GM12878 (cell line): Measurements from ENCODE around the gene DCUN1D5. TPM values are rescaled to one million over a fixed set of nuclear protein-coding genes. Genes with fewer than 3 reads are reported as not detected.

Source experiments
- ATAC-seq: fragments of 200-7000 bp; cut with Tn5 transposase; 3 replicates; pipeline ENCODE4 v1.9.1; 2020; ENCODE audit warnings: mild to moderate bottlenecking, moderate library complexity
- BruUV-seq: library from RNA; stranded (reverse); fragments of 400-500 nt; replicated peaks from 2 replicates; lab custom pipeline; 2021; lab: Mats Ljungman, UMichigan
- CTCF ChIA-PET: fragments of 300-600 bp; sonication (Branson Sonifier 250); formaldehyde crosslinking; extraction: SDS; loops from one replicate; lab custom pipeline; 2021; ENCODE audit warnings: inconsistent platforms; lab: Yijun Ruan, JAX
- POLR2A ChIA-PET: fragments of 350-600 bp; formaldehyde crosslinking; extraction: SDS; loops from one replicate; lab custom pipeline; 2021; ENCODE audit warnings: inconsistent platforms; lab: Charles Lee
- RAD21 ChIA-PET: fragments of 300-600 bp; sonication (Branson Sonifier 250); formaldehyde crosslinking; loops from one replicate; lab custom pipeline; 2023; ENCODE audit warnings: antibody characterized with exemption; ENCODE audit not compliant: unreplicated experiment; lab: Charles Lee
- SMC1A ChIA-PET: fragments of 300-600 bp; sonication (Branson Sonifier 250); formaldehyde crosslinking; loops from one replicate; lab custom pipeline; 2023; ENCODE audit not compliant: unreplicated experiment, uncharacterized antibody; lab: Charles Lee
- DNase-seq: peaks from one replicate; pipeline ENCODE4 v3.0.0-alpha.2; 2011; ENCODE audit warnings: low read depth, low spot score
- FAIRE-seq: peaks from 3 replicates; lab custom pipeline; 2011; peaks lifted over from hg19 to GRCh38; lab: Jason Lieb, UNC
- H2AFZ ChIP-seq: 2 replicates; pipeline ENCODE4 v1.6.0; 2011; ENCODE audit warnings: low read depth, low read length, control low read depth; ENCODE audit not compliant: control insufficient read depth
- H3K27ac ChIP-seq: 2 replicates; pipeline ENCODE4 v1.5.1; 2011; ENCODE audit warnings: control low read depth; ENCODE audit not compliant: control insufficient read depth, insufficient read depth
- H3K27me3 ChIP-seq, 2 experiments: replicated peaks in 1 of 2; 2 replicates each; pipeline versions ENCODE4 v1.6.0 to v1.6.1; 2011; ENCODE audit warnings: low read length in 1 of 2; ENCODE audit not compliant: control insufficient read depth in 2 of 2, insufficient read depth in 2 of 2
- H3K36me3 ChIP-seq, 2 experiments: 2 replicates each; pipeline ENCODE4 v1.5.1; 2011; ENCODE audit warnings: low read length in 1 of 2; ENCODE audit not compliant: control insufficient read depth in 2 of 2, insufficient read depth in 2 of 2
- H3K4me1 ChIP-seq: 2 replicates; pipeline ENCODE4 v1.6.1; 2011; ENCODE audit warnings: mild to moderate bottlenecking, low read length, moderate library complexity, mixed read lengths; ENCODE audit not compliant: control insufficient read depth, insufficient read depth
- H3K4me2 ChIP-seq: 2 replicates; pipeline ENCODE4 v1.6.0; 2011; ENCODE audit warnings: control low read depth; ENCODE audit not compliant: control insufficient read depth, insufficient read depth
- H3K4me3 ChIP-seq: fragments of 200-600 bp; sonication (generic); 2 replicates; pipeline ENCODE4 v1.5.1; 2016
- H3K79me2 ChIP-seq: 2 replicates; pipeline ENCODE4 v1.6.0; 2011; ENCODE audit warnings: low read length; ENCODE audit not compliant: control insufficient read depth, insufficient read depth
- H3K9ac ChIP-seq: 2 replicates; pipeline ENCODE4 v1.8.0; 2011; ENCODE audit warnings: low read length, control low read depth, mixed read lengths; ENCODE audit not compliant: control insufficient read depth, insufficient read depth
- H3K9me3 ChIP-seq: replicated peaks from 3 replicates; pipeline ENCODE4 v1.5.1; 2011; ENCODE audit warnings: mild to moderate bottlenecking, low read length; ENCODE audit not compliant: control insufficient read depth, insufficient read depth
- H4K20me1 ChIP-seq: 2 replicates; pipeline ENCODE4 v1.6.0; 2011; ENCODE audit not compliant: control insufficient read depth, insufficient read depth
- BCL3 ChIP-seq: IDR thresholded peaks from 2 replicates; pipeline ENCODE4 v1.6.1; 2011; ENCODE audit warnings: borderline replicate concordance, low read depth, mild to moderate bottlenecking, moderate library complexity, low read length; ENCODE audit not compliant: insufficient read depth, poor library complexity, severe bottlenecking
- BMI1 ChIP-seq: fragments of 450-650 bp; IDR thresholded peaks from 2 replicates; pipeline ENCODE4 v1.6.1; 2016; ENCODE audit warnings: mild to moderate bottlenecking, moderate library complexity, borderline replicate concordance
- CEBPZ ChIP-seq: fragments of 150-350 bp; IDR thresholded peaks from 2 replicates; pipeline ENCODE4 v1.6.1; 2016; ENCODE audit warnings: low read depth, low read length
- ETV6 ChIP-seq, 2 experiments: fragments of 450-650 bp in 1 of 2; IDR thresholded peaks in 1 of 2; conservative IDR thresholded peaks in 1 of 2; 2 replicates each; pipeline ENCODE4 v1.6.1; 2014; ENCODE audit warnings: antibody characterized with exemption in 1 of 2, borderline replicate concordance in 1 of 2, low read depth in 1 of 2, mild to moderate bottlenecking in 1 of 2, moderate library complexity in 1 of 2
- EZH2 ChIP-seq: IDR thresholded peaks from 2 replicates; pipeline ENCODE4 v1.6.1; 2012; ENCODE audit warnings: low read depth, mild to moderate bottlenecking, control low read depth, inconsistent platforms, low read length, borderline replicate concordance; ENCODE audit not compliant: control insufficient read depth
- LARP7 ChIP-seq: fragments of 450-650 bp; IDR thresholded peaks from 2 replicates; pipeline ENCODE4 v1.6.1; 2017; ENCODE audit warnings: mild to moderate bottlenecking
- MEF2B ChIP-seq: fragments of 450-650 bp; IDR thresholded peaks from 2 replicates; pipeline ENCODE4 v1.6.1; 2018; ENCODE audit warnings: mild to moderate bottlenecking, moderate library complexity; ENCODE audit not compliant: partially characterized antibody, poor library complexity, severe bottlenecking
- MTA3 ChIP-seq: IDR thresholded peaks from 2 replicates; pipeline ENCODE4 v1.6.1; 2012; ENCODE audit warnings: low read length, inconsistent platforms, borderline replicate concordance
- MYC ChIP-seq: IDR thresholded peaks from 2 replicates; pipeline ENCODE4 v1.6.1; 2011; ENCODE audit warnings: mild to moderate bottlenecking, low read length, moderate library complexity, inconsistent platforms; ENCODE audit not compliant: insufficient read depth, insufficient replicate concordance, insufficient read length, severe bottlenecking
- NR2C1 ChIP-seq: fragments of 450-650 bp; IDR thresholded peaks from 2 replicates; pipeline ENCODE4 v1.6.1; 2017; ENCODE audit warnings: antibody characterized with exemption, mild to moderate bottlenecking, moderate library complexity
- NR2C2 ChIP-seq: IDR thresholded peaks from 2 replicates; pipeline ENCODE4 v1.6.1; 2011; ENCODE audit warnings: borderline replicate concordance, low read depth; ENCODE audit not compliant: control insufficient read depth, insufficient read length
- SKIL ChIP-seq: fragments of 450-650 bp; IDR thresholded peaks from 2 replicates; pipeline ENCODE4 v1.6.1; 2017; ENCODE audit warnings: mild to moderate bottlenecking, low read depth, inconsistent platforms; ENCODE audit not compliant: poor library complexity, severe bottlenecking
- SMARCA5 ChIP-seq: fragments of 450-650 bp; IDR thresholded peaks from 2 replicates; pipeline ENCODE4 v1.6.1; 2017; ENCODE audit warnings: mild to moderate bottlenecking
- SMC3 ChIP-seq: IDR thresholded peaks from 2 replicates; pipeline ENCODE4 v1.6.1; 2011; ENCODE audit warnings: low read length, improper control_type of control experiment, borderline replicate concordance
- TARDBP ChIP-seq: IDR thresholded peaks from 2 replicates; pipeline ENCODE4 v1.6.1; 2016; ENCODE audit warnings: borderline replicate concordance
- WGBS: methylation state at CpG from one replicate; pipeline ENCODE4 v1.1.6; 2016; ENCODE audit warnings: low lambda C conversion rate; ENCODE audit not compliant: insufficient replicate concordance, insufficient coverage; ENCODE audit errors: missing lambda C conversion rate; 5-methylcytosine and 5-hydroxymethylcytosine counted together
- in situ Hi-C: fragments of 300-500 bp; cut with MboI; formaldehyde crosslinking; loops from 9 replicates; pipeline ENCODE4 v1.14.3; 2018; ENCODE audit warnings: mixed read lengths
- intact Hi-C: fragments of 100-400 bp; cut with micrococcal nuclease; formaldehyde crosslinking; loops from one replicate; pipeline ENCODE4 v1.14.2; 2022; ENCODE audit not compliant: unreplicated experiment
- polyA plus RNA-seq, 11 experiments: library from polyadenylated mRNA; depleted of rRNA in 4 of 11; unstranded in 6 of 11; stranded (reverse) in 5 of 11; fragments of >200 nt; fragmentation: Nextera tagmentation in 4 of 11; fragmentation: Illumina TruSeq in 1 of 11; extraction: Ambion mirVana in 4 of 11; extraction: Trizol in 1 of 11; gene quantifications; 1 replicate in 1 of 11; 2 replicates in 10 of 11; pipeline versions ENCODE4 v1.2.1 to v1.2.3, GENCODE V29; 2011 to 2016; ENCODE audit warnings: inconsistent platforms in 2 of 11, missing spikeins in 2 of 11, low read depth in 1 of 11
- total RNA-seq, 4 experiments: library from RNA; depleted of rRNA in 3 of 4; stranded (reverse); fragments of >200 nt in 3 of 4; fragmentation: Illumina TruSeq in 1 of 4; extraction: Trizol in 1 of 4; gene quantifications; 2 replicates each; pipeline versions ENCODE4 v1.2.1 to v1.2.3, GENCODE V29; 2013 to 2021

DCUN1D5 gene
- total and polyA plus RNA-seq, 10 of the 15 experiments (the other 5 are each of a cell fraction or from before 2014, with no cell fraction given), result 20.4 to 87.0 (median 60.6) TPM

GRCh38 chr11:103024086-103024485 lies 67.9 kb downstream of the DCUN1D5 start (continued):
- TF ChIP-seq CEBPZ (no peak), MTA3 (no peak), LARP7 (no peak)
- TF ChIP-seq, all 136 proteins: peak for 0

GRCh38 chr11:103016031-103016430 lies 75.9 kb downstream of the DCUN1D5 start:
- no TSS peak for BruUV-seq
- TF ChIP-seq SKIL, result no peak
- no peak for TF ChIP-seq EZH2
- no peak for TF ChIP-seq SMC3
- no peak for TF ChIP-seq NR2C2
- TF ChIP-seq TARDBP, result no peak
- no peak for TF ChIP-seq SMARCA5
- TF ChIP-seq MEF2B, result no peak
- TF ChIP-seq MYC, result no peak
- TF ChIP-seq BMI1, result no peak
- no peak for TF ChIP-seq BCL3
- TF ChIP-seq NR2C1, result no peak
- no peak for TF ChIP-seq ETV6 (conservative IDR thresholded peaks at IDR 0.05 in 1 of 2, IDR thresholded peaks at IDR 0.05 in 1 of 2; ENCODE audit: borderline replicate concordance in 1 of 2, low read depth in 1 of 2)

More at GRCh38 chr11:103016031-103016430, 75.9 kb downstream of the DCUN1D5 start:
- Histone ChIP-seq H3K36me3 (no peaks in the 10 kb centered on the region), H3K4me3 (no peak overlapping the region), H3K9me3 (no peaks in the 10 kb centered on the region), H3K4me1 (no peaks in the 10 kb centered on the region), H3K9ac (no peak overlapping the region), H3K27me3 (no peaks in the 10 kb centered on the region), H3K79me2 (no peaks in the 10 kb centered on the region), H2AFZ (no peak overlapping the region), H3K27ac (no peak overlapping the region), H4K20me1 (no peaks in the 10 kb centered on the region), H3K4me2 (no peak overlapping the region)
- intact Hi-C loops (no loop called here), in situ Hi-C loops (no loop called here)
- DNase-seq (no peak), FAIRE-seq (no peak), ATAC-seq (no peak)
- ChIA-PET SMC1A (no interaction called here), RAD21 (no interaction called here), CTCF (interaction anchor here (1.3 kb wide), 1 partner anchor 20 kb away, joined by 3 read pairs; no protein-coding TSS in a partner anchor), POLR2A (no interaction called here)
- 0% methylated on average over 1 of the region's 1 CpG for WGBS
